ENCODE measurements around the gene FERMT3. TPM values are rescaled to one million over a fixed set of nuclear protein-coding genes. Genes with fewer than 3 reads are reported as not detected.

FERMT3 gene
- total RNA-seq, 1 donor from 2014 or later, result 5.4 TPM

DNA sequence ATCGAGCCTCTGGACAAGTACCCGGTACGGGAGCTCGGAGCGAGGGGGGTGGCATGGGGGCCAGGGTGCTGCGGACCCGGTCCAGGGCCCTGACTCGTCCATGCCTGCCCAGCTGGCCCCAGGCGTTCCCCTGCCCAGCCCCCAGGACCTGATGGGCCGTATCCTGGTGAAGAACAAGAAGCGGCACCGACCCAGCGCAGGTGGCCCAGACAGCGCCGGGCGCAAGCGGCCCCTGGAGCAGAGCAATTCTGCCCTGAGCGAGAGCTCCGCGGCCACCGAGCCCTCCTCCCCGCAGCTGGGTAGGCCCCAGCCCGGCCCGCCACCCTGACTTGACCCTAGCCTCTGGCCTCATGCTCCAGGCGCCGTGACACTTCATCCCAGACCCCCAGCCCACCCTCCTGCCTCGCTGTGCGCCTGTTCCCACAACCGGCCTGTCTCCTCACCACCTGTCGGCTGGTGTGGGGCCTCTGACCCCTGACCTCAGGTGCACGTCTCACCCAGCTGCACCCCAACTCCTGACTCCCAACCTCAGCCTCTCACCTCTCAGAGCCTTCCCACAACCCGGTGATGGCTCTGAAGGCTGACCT lies 52.5 kb downstream of the FERMT3 start:
- intact Hi-C loops (cut with micrococcal nuclease), result no loop called here
- TF ChIP-seq, protein P1, sequence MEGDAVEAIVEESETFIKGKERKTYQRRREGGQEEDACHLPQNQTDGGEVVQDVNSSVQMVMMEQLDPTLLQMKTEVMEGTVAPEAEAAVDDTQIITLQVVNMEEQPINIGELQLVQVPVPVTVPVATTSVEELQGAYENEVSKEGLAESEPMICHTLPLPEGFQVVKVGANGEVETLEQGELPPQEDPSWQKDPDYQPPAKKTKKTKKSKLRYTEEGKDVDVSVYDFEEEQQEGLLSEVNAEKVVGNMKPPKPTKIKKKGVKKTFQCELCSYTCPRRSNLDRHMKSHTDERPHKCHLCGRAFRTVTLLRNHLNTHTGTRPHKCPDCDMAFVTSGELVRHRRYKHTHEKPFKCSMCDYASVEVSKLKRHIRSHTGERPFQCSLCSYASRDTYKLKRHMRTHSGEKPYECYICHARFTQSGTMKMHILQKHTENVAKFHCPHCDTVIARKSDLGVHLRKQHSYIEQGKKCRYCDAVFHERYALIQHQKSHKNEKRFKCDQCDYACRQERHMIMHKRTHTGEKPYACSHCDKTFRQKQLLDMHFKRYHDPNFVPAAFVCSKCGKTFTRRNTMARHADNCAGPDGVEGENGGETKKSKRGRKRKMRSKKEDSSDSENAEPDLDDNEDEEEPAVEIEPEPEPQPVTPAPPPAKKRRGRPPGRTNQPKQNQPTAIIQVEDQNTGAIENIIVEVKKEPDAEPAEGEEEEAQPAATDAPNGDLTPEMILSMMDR (IDR thresholded peaks at IDR 0.05; ENCODE audit: borderline replicate concordance), result no peak
- H3K4me3 ChIP-seq, result no peak overlapping the region
- peaks cover under 1% of the 10 kb centered on the region for H3K4me1 ChIP-seq
- DNase-seq, result no peak
- H3K36me3 ChIP-seq, result peaks cover 90% of the 10 kb centered on the region
- no peaks in the 10 kb centered on the region for H3K9me3 ChIP-seq (replicated peaks)
- no peak overlapping the region for H3K27ac ChIP-seq (replicated peaks)
- H3K27me3 ChIP-seq (ENCODE audit: low read depth), result no peaks in the 10 kb centered on the region

DNA sequence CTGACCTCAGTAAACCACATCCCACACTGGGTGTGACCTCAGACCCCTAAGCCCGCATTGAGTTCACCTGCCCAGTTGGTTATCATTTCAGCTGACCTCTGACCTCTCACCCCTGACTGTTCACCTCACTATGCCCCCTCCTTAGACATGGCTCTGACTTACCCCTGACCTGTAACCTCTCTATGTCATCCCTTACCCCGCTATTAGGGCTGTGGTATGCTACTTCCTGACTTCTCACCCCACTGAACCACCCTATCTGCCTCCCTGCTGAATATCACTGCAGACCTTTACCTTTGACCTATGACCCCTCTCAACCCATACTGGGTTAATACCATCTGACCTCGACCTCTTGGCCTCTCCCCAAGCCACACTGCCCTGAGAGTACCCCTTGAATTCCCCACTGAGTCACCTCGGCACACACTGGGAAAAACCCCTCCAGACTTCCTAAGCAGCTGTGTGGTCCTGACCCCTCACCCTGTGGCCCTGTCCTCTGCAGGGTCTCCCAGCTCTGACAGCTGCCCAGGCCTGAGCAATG lies 53.1 kb downstream of the FERMT3 start:
- peaks cover 91% of the 10 kb centered on the region for H3K36me3 ChIP-seq

DNA sequence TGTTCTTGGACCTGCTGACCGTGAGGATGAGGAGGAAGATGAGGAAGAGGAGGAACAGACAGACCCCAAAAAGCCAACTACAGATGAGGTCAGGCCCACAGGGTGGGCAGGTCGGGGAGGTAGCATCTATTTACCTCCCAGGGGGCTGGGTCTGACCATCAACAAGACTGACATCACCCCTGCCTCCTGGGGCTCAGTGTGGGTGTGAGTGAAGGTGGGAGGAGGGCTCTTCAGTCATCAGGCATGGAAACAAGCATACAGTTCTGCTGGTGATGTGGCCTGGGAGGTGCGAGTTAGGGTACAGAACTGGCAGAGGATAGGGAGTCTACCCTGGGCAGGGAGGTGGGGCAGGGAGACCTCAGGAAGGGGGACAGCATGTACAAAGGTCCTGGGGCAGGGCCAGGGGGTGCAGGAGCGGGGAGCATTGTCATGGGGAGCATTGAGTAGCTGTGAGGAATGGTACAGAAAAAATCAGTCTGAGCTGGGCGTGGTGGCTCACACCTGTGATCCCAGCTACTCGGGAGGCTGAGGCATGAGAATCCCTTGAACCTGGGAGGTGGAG lies 53.7 kb downstream of the FERMT3 start:
- TF ChIP-seq, protein P1 (IDR thresholded peaks at IDR 0.05; ENCODE audit: borderline replicate concordance), result no peak
- Histone ChIP-seq H3K9me3 (replicated peaks) (no peaks in the 10 kb centered on the region), H3K27ac (replicated peaks) (no peak overlapping the region), H3K27me3 (ENCODE audit: low read depth) (no peaks in the 10 kb centered on the region), H3K4me1 (no peaks in the 10 kb centered on the region), H3K4me3 (no peak overlapping the region), H3K36me3 (peaks cover 90% of the 10 kb centered on the region)
- no peak for DNase-seq
- intact Hi-C loops (cut with micrococcal nuclease), result no loop called here

More for the DNA sequence above, 53.1 kb downstream of the FERMT3 start:
- no peak for DNase-seq
- Histone ChIP-seq H3K27ac (replicated peaks) (no peak overlapping the region), H3K9me3 (replicated peaks) (no peaks in the 10 kb centered on the region), H3K27me3 (ENCODE audit: low read depth) (no peaks in the 10 kb centered on the region), H3K4me3 (no peak overlapping the region), H3K4me1 (no peaks in the 10 kb centered on the region)
- intact Hi-C loops (cut with micrococcal nuclease), result no loop called here
- TF ChIP-seq, protein P1 (IDR thresholded peaks at IDR 0.05; ENCODE audit: borderline replicate concordance), result no peak

DNA sequence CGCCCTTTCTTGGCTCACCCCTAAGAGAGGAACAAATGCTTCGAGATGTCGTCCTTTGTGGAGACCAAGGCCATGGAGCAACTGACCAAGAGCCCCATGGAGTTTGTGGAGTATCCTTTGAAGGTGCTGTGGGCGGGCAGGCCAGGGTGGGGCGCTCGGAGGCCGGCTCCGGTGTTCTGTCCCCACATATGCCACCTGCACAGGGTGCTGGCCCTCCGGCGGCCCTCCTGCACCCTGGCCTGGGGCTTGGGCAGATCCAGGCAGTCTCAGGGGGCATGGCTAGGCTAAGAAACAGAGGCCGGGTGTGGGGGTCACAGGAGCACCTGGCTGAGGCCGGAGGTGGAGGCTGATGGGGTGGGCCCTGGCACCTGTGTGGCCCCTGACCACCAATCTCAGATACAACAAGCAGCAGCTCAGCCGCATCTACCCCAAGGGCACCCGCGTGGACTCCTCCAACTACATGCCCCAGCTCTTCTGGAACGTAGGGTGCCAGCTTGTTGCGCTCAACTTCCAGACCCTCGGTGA lies 55.1 kb downstream of the FERMT3 start:
- peaks cover 89% of the 10 kb centered on the region for H3K36me3 ChIP-seq
- DNase-seq, result no peak
- H3K9me3 ChIP-seq (replicated peaks), result no peaks in the 10 kb centered on the region
- intact Hi-C loops (cut with micrococcal nuclease), result no loop called here
- TF ChIP-seq, protein P1 (IDR thresholded peaks at IDR 0.05; ENCODE audit: borderline replicate concordance), result no peak
- H3K27ac ChIP-seq (replicated peaks), result no peak overlapping the region
- H3K27me3 ChIP-seq (ENCODE audit: low read depth), result no peaks in the 10 kb centered on the region
- peaks cover 2% of the 10 kb centered on the region for H3K4me1 ChIP-seq
- H3K4me3 ChIP-seq, result no peak overlapping the region

DNA sequence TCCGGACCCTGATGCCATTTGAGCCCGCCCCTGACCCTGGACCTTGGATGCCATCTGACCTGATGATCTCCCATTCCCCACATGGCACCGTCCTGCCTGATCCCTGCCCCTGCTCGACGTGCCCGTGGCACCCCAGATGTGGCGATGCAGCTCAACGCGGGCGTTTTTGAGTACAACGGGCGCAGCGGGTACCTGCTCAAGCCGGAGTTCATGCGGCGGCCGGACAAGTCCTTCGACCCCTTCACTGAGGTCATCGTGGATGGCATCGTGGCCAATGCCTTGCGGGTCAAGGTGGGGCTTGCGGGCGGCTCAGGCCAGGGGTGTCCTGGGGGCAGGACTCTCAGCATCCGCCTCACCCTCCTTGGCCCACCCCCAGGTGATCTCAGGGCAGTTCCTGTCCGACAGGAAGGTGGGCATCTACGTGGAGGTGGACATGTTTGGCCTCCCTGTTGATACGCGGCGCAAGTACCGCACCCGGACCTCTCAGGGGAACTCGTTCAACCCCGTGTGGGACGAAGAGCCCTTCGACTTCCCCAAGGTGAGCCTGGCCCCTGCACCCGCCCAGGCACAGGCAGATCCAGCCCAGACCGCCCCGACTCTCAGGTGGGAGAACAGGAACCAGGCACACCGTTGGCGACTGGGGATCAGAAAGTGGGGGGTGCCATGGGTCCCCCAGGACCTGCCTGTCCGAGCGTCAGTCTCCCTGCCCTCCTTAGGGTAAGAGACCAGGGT lies 55.9 kb downstream of the FERMT3 start:
- TF ChIP-seq, protein P1 (IDR thresholded peaks at IDR 0.05; ENCODE audit: borderline replicate concordance), result no peak
- no peak overlapping the region for H3K4me3 ChIP-seq
- no peaks in the 10 kb centered on the region for H3K27me3 ChIP-seq (ENCODE audit: low read depth)
- peaks cover 10% of the 10 kb centered on the region for H3K4me1 ChIP-seq
- peaks cover 84% of the 10 kb centered on the region for H3K36me3 ChIP-seq
- no peak overlapping the region for H3K27ac ChIP-seq (replicated peaks)
- H3K9me3 ChIP-seq (replicated peaks), result no peaks in the 10 kb centered on the region
- intact Hi-C loops (cut with micrococcal nuclease), result no loop called here
- no peak for DNase-seq

Measured in left ventricle myocardium inferior (tissue), 1 donor.